DMS153 treated with DMSO at 0.1 percent for 48 hours (cell line): Measurements from ENCODE around the gene SPP2.

Experiments
- DNase-seq: peaks from one replicate; lab custom pipeline; 2025; ENCODE audit not compliant: unreplicated experiment; lab: John Stamatoyannopoulos, UW

SPP2 gene

DNA sequence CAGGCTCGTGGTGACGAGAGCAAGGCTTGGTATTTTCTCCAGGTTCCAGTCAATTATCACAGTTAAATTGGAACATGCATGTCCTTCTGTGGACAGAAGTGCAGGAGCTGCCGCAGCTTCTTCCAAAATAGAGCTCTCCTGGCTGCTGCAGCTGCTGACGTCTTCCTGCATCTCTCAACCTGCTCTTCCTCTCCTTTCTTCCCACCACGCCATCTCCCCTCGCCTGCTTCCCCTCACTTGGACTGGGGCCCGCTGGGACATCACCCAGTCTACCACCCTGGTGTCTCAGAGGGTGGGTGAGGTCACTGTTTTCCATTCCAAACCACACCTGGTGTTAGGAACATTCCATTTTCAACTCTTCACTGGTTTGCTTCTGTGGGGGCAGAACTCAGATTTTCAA is 41.4 kb downstream of the SPP2 start:
- no peak for DNase-seq

DNA sequence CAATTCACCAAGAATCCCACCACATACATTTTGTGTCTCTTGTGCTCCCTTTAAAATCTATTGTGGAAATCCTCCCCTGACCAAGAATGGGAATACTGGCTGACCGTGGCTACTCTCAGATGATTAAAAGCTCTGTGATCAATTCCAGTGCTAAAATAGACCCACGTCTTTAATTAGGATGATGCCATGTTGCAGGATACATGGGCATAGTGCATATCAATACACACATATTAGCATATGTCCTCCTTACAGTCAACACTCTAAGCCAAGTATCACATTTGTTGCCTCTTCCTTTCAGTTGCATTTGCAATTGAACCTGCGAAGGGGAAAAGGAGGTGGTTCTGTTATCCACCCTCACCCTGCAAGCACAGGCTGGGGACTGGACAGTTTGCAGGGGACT is 41.8 kb downstream of the SPP2 start:
- no peak for DNase-seq

DNA sequence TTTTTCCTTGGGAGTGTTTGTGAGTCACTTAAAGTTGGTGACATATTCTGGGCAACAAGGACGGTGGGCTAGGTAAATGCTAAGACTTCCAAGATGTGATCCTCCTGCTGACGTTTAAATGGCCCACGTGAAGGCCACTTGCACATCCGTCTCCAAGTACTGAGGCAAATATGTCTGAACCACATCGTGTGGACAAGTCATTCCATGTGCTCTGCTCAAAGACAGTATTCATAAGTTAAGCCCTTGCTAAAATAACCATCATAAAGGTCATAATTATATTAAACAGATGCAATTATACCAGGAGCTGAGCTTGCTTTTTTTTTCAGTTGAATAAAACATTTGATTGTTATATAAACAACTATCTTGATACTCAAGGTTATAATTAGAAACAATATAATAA is 44.8 kb downstream of the SPP2 start:
- no peak for DNase-seq

DNA sequence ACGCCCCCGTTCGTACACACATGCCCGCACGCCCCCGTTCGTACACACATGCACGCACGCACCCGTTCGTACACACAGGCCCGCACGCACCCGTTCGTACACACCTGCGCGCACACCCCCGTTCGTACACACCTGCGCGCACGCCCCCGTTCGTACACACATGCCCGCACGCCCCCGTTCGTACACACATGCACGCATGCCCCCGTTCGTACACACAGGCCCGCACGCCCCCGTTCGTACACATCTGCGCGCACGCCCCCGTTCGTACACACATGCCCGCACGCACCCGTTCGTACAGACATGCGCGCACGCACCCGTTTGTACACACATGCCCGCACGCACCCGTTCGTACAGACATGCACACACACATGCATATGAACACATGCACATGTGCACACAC is 45.7 kb downstream of the SPP2 start:
- no peak for DNase-seq

DNA sequence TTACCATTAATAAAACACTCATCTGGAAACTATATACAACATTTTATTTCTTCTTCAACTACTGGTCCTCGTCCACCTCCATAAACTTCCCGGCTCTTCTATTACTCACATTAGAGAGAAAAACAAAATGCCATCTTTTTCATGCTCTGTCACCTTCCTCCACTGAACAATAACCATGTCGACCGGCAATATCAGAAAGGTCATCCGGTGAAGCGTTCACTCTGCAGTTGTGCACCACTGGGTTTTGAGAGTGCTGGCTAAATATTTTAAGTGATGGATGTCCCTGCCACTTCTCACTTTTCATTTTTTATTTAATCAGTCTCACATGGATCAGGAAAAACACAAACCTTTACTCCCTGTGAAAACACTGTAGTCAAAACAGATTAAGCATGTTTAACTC is 48.2 kb downstream of the SPP2 start:
- DNase-seq = no peak

DNA sequence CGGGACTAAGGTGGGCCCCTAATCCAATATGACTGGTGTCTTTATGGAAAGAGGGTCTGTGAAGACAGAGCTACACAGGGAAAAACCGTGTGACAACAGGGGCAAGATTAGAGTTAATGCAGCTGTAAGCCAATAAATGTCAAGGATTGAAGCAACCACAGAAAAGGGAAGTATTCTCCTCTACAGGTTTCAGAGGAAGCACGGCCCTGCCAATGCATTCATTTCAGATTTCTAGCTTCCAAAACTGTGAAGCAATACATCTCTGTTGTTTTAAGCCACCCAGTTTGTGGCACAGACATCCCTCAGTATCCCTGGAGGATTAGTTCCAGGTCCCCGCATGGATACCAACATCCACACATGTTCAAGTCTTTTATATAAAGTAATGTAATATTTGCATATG is 48.8 kb downstream of the SPP2 start:
- DNase-seq = no peak

DNA sequence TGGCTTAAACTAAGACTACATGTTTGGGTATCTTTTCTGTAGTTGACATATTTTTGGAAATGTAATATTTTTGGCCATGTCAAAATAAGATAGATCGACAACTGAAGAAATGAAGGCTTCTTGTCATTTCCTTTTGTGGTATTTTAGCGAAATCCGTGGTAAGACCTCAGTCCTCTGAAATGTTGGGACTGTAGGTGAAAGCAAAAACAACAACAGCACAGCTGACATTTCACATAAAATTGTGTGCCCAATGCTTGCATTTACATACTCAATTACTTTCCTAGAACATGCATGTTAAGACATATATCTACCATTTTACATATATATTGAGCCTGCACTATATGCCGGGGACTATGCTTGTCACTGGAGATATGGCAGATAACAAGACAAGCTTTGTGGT is 50.2 kb downstream of the SPP2 start:
- no peak for DNase-seq

DNA sequence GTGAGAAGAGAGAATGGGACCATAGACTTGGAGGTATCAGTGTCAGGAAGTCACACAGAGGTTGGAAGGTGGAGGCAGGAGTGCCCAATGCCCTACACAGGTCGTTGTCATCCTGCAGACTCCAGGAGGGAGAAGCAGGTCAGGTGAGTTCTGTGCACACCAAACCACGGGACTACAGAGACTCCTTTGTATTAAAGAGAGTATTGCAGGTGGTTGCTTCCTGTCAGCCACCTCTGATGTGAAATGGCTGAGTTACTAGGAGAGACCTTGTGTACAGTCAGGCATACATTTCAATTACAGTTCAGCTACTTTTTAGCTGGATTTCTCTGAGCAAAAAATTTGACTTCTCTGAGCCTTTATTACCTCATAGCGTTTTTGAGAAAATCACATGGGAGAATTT is 51.6 kb downstream of the SPP2 start:
- DNase-seq = no peak

DNA sequence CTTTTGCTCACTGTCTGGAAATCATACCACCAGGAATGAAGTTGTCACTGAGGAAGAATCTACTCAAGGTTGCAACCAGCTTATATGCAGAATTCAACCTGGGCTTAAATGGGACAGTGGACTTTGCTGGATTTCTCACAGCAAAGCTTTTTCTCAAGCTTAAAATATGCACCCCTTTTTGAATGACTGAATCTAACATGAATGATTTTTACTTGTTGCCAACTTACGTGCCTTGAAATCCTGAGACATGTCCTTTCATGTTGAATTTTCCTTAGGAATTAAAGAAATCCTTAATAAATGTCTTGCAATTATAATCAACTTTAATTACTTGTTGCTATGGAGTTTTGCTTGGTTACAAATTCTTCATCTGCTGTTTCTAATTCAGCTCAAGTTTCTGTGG is 57.4 kb downstream of the SPP2 start:
- no peak for DNase-seq

DNA sequence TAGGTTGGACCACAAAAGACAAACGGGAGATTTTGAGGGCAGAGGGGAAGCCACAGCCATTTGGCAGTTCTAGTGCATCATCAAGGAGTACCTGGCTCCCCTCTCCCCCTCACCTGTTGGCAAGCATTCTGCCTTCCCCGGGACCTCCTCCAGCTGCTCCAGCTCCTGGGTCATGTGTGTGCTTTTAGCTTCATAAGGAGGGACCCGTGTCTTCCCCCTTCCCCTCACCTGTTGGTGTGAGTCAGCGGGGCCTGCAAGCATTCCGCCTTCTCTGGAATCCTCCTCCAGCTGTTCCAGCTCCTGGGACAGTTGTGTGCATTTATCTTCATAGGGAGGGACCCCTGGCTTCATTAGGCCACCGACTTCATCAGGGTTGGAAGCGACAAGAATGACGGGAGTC is 58.8 kb downstream of the SPP2 start:
- no peak for DNase-seq

DNA sequence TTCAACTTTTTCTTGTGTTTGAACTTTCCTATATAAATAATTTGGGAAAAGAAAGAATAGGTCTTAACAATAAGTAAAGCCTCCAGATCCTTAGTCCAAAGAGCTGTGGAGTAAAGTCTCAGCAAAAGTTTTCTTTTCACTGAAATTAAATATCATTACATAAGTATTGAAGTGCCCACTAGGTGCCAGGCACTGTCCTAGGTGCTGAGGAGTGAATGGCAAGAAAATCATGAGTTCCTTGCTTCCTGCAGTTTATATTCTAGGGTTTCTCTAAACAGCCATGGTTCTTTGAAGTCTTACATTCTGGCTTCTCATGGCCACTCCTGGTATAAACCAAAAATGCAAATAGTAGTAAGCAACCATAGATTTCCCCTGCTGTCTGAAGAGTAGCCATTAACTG is 59.7 kb downstream of the SPP2 start:
- DNase-seq = no peak

DNA sequence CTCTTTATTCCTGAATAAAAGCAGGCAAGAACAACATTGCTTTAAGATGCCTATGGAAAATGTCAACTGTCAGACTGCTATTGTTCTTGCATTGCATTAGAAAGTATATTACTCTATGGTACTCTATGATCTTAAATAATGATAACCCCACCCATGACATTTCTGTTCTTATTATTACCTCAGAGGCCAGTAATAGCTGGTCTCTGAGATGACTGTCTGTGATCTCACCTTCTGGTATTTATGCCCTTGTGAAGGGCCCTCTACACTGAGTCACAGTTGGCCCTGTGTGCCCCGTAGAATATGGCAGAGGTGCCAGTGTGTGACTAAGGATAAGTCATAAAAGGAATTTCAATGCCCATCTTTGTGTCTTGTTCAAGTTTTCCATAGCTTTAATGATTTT is 61.0 kb downstream of the SPP2 start:
- DNase-seq = no peak

DNA sequence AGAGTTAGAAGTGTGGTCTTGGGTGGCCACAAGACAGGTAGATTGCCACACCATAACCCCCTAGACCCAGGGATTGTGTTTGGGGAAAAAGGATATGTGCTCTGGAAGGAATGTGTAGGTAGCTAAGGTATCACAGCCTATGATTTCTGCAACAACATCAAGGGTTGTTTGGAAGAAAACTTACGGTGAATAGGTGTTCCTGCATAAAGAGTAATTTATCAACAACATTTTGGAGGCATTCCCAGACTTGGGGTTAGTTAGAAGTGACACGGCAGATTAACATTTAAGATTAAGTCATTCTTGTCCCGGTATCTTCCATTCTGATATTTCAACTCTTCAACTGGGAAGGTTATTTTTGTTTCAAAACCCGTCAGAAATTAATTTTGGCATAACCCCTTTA is 65.5 kb downstream of the SPP2 start:
- no peak for DNase-seq

DNA sequence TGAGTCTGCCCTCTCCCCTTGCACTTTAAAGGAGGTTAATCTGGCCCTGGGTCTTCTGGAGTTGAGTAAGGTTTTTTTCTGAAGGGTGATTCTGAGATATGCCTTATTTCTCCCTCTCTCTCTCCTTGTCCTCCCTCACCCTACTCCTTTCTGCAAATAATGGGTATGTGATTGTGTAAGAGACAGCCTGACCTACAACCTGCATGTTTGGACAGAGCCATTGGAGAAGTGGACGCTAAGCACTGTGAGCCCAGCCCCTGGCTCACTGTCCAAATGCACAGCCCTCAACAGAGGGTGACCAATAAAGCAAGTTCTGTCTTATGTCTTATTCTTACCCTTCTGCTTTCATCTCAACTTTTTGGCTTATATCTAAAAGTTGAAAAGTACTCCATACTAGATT is 71.5 kb downstream of the SPP2 start:
- no peak for DNase-seq

DNA sequence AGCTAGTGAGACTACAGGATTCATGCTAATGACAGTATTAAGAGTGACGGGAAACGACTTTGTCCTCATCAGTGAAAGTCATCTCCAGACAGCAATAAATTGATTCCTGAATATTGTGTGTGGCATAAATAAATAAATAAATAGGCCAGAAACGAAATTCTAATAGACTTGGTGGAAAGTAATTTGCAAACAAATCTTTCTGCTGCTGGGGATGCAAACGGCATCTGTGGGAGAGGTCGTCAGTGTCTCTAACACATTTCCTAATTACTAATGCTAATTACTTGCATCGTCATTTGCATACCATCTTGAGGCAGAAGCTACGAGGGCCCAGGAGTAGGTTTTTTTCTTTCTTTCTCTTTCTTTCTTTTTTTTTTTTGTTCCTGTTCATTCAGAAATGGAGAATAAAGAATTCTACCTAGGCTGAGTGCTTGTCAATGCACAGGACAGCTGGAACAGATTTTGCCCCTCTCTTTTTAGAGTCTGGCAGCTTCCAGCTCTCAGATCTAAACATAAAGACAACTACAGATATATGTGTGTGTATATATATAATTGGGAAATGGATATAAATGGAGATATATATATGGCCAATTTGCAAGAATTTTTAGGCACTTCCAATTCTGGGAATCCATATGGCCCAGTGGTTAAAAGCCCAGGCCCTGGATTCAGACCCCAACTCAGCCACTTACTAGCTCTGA is 75.1 kb downstream of the SPP2 start:
- DNase-seq = no peak

DNA sequence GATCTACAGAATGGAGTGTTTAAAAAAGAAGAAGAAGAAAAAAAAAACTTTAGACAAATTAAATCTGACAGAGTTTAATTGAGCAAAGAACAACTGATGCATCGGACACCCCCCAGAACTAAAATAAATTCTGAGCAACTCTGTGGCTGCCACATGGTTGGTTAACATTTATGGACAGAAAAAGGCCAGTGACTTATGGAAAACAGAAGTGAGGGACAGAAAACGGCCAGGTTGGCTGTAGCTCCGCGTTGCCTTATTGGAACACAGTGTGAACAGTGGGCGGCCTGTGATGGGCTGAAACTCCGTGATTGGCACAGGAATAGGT is 75.6 kb downstream of the SPP2 start:
- no peak for DNase-seq
